Testis (tissue), 3 donors: ENCODE measurements around the gene POLR3E. TPM values are rescaled to one million over a fixed set of nuclear protein-coding genes. Genes with fewer than 3 reads are reported as not detected.

Experiments used
- DNase-seq: peaks from one replicate; pipeline ENCODE4 v3.0.0-alpha.2; 2019
- H3K27ac ChIP-seq, 2 donors: fragments of 200-600 bp; sonication (generic); one replicate each; pipeline ENCODE4 v1.5.1; 2019
- H3K27me3 ChIP-seq: fragments of 200-600 bp; sonication (generic); one replicate; pipeline ENCODE4 v1.5.1; 2019
- H3K36me3 ChIP-seq: fragments of 200-600 bp; sonication (generic); one replicate; pipeline ENCODE4 v1.5.1; 2017; ENCODE audit warnings: low read depth; ENCODE audit errors: missing control alignments
- H3K4me1 ChIP-seq: fragments of 200-600 bp; sonication (generic); one replicate; pipeline ENCODE4 v1.5.1; 2019
- H3K4me3 ChIP-seq, 2 donors: fragments of 200-600 bp; sonication (generic); one replicate each; pipeline ENCODE4 v1.5.1; 2017 to 2019
- H3K9me3 ChIP-seq: fragments of 200-600 bp; sonication (generic); one replicate; pipeline ENCODE4 v1.5.1; 2017
- POLR2A ChIP-seq: fragments of 450-650 bp; IDR thresholded peaks from one replicate; pipeline ENCODE4 v1.6.1; 2017; ENCODE audit warnings: antibody characterized with exemption, mild to moderate bottlenecking, moderate library complexity
- WGBS, 2 donors: methylation state at CpG; one replicate each; pipeline ENCODE4 v1.1.5; 2018; 5-methylcytosine and 5-hydroxymethylcytosine counted together
- intact Hi-C: fragments of 100-400 bp; cut with DNase I; formaldehyde crosslinking; loops from one replicate; pipeline ENCODE4 v1.15.1; 2023; ENCODE audit warnings: low total_unique reads
- polyA plus RNA-seq: library from polyadenylated mRNA; stranded (reverse); fragments of 350-450 nt; fragmentation: Illumina TruSeq; extraction: RNeasy Lipid Tissue Mini Kit (QIAGEN cat#74804); gene quantifications from one replicate; pipeline ENCODE4 v1.2.3, GENCODE V29; 2014; ENCODE audit warnings: low read depth, low replicate concordance; ENCODE audit not compliant: insufficient read depth
- total RNA-seq, 2 donors: library from RNA; depleted of rRNA; stranded (reverse); fragments of >200 nt; gene quantifications; one replicate each; pipeline ENCODE4 v1.2.3, GENCODE V29; 2016
- TF ChIP-seq, protein P1 (sequence below), 3 experiments: fragments of 450-650 bp in 2 of 3; fragments of 200-600 bp in 1 of 3; sonication (generic) in 1 of 3; IDR thresholded peaks; one replicate each; pipeline ENCODE4 v1.5.1; 2016 to 2019; ENCODE audit warnings: antibody characterized with exemption in 3 of 3, mild to moderate bottlenecking in 2 of 3, moderate library complexity in 1 of 3

The POLR3E gene
- total and polyA plus RNA-seq, 3 donors from 2014 or later, result 59.4 to 76.2 (median 61.7) TPM

DNA sequence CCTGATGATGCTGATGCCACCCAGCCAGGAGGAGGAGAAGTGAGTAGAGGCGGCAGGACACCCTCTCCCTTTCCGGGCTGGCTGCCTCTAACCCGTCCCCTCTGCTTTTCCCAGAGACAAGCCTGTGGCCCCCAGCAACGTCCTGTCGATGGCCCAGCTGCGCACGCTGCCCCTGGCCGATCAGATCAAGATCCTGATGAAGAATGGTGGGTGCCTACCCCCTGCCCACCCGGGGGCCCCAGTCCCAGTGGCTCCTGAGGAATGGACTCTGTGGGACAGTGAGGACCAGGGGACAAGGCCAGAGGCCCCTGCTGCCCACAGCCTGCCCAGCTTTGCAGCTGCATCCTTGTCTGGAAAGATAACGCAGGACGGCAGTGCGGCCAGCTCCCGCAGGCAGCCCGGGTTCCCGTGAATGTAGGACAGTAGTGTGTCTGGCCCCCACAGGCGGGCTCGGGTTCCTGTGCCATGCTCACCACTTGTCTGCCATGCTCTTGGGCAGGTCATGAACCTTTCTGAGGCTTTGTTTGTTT is 19.9 kb downstream of the POLR3E start:
- TF ChIP-seq POLR2A, result no peak
- TF ChIP-seq, protein P1, sequence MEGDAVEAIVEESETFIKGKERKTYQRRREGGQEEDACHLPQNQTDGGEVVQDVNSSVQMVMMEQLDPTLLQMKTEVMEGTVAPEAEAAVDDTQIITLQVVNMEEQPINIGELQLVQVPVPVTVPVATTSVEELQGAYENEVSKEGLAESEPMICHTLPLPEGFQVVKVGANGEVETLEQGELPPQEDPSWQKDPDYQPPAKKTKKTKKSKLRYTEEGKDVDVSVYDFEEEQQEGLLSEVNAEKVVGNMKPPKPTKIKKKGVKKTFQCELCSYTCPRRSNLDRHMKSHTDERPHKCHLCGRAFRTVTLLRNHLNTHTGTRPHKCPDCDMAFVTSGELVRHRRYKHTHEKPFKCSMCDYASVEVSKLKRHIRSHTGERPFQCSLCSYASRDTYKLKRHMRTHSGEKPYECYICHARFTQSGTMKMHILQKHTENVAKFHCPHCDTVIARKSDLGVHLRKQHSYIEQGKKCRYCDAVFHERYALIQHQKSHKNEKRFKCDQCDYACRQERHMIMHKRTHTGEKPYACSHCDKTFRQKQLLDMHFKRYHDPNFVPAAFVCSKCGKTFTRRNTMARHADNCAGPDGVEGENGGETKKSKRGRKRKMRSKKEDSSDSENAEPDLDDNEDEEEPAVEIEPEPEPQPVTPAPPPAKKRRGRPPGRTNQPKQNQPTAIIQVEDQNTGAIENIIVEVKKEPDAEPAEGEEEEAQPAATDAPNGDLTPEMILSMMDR (IDR thresholded peaks at IDR 0.05), result no peak
- no peaks in the 10 kb centered on the region for H3K4me1 ChIP-seq
- H3K4me3 ChIP-seq, result no peak overlapping the region
- no peaks in the 10 kb centered on the region for H3K36me3 ChIP-seq
- WGBS, 2 donors, result 80 to 87% methylated on average over 8 to 17 of the region's 17 CpGs
- no peaks in the 10 kb centered on the region for H3K27me3 ChIP-seq
- no peak overlapping the region for H3K27ac ChIP-seq
- H3K9me3 ChIP-seq, result no peaks in the 10 kb centered on the region
- intact Hi-C loops, result no loop called here
- DNase-seq, result peak; percentile 13

DNA sequence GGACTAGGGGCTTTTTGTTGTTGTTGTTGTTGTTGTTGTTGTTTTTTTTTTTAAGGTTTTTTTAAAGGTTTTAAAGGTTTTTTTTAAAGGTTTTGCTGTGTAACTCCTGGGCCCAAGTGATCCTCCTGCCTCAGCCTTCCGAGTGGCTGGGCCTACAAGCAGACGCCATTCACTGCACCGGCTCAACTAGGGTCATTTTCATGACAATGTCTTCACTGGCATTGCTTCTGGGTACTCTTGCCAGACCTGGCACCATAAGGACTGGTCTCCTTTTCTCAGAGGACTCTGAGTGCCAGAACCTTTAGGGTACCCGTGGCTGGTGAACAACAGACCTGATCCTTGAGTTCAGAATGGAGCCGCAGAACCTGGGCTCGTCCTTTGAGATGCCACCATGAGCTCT is 20.4 kb downstream of the POLR3E start:
- Histone ChIP-seq H3K36me3 (no peaks in the 10 kb centered on the region), H3K27ac (no peak overlapping the region), H3K4me1 (no peaks in the 10 kb centered on the region), H3K4me3 (no peak overlapping the region), H3K9me3 (no peaks in the 10 kb centered on the region), H3K27me3 (no peaks in the 10 kb centered on the region)
- no peak for DNase-seq
- no peak for TF ChIP-seq POLR2A
- TF ChIP-seq, protein P1 (IDR thresholded peaks at IDR 0.05), result no peak
- WGBS, 2 donors, result 91 to 98% methylated on average over 6 of the region's 6 CpGs
- intact Hi-C loops, result no loop called here

DNA sequence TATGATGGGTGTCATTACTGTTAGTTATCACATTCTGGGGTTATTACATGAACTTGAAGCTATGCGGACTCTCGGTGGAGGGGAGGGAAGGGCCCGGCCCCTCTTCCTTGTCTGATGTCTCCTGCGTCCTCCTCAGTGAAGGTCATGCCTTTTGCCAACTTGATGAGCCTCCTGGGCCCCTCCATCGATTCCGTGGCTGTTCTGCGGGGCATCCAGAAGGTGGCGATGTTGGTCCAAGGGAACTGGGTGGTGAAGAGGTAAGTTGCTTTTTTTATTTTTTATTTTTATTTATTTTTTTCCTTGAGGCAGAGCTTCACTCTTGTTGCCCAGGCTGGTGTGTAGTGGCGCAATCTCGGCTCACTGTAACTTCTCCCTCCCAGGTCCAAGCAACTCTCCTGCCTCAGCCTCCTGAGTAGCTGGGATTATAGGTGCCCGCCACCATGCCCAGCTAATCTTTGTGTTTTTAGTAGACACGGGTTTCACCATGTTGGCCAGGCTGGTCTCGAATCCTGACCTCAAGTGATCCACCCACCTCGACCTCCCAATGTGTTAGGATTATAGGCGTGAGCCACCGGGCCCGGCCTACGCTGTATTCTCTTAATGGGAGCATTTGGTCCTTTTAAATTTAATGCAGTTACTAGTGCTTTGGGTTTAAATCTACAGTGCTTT is 21.6 kb downstream of the POLR3E start:
- no peaks in the 10 kb centered on the region for H3K4me1 ChIP-seq
- TF ChIP-seq, protein P1 (IDR thresholded peaks at IDR 0.05), result peak in 2 of 3 experiments; percentile 21 to 50
- TF ChIP-seq POLR2A, result no peak
- intact Hi-C loops, result no loop called here
- peak; percentile 40 for DNase-seq
- H3K9me3 ChIP-seq, result no peaks in the 10 kb centered on the region
- H3K36me3 ChIP-seq, result no peaks in the 10 kb centered on the region
- no peak overlapping the region for H3K4me3 ChIP-seq
- no peaks in the 10 kb centered on the region for H3K27me3 ChIP-seq
- WGBS, 2 donors, result 83 to 92% methylated on average over 17 to 18 of the region's 18 CpGs
- no peak overlapping the region for H3K27ac ChIP-seq

DNA sequence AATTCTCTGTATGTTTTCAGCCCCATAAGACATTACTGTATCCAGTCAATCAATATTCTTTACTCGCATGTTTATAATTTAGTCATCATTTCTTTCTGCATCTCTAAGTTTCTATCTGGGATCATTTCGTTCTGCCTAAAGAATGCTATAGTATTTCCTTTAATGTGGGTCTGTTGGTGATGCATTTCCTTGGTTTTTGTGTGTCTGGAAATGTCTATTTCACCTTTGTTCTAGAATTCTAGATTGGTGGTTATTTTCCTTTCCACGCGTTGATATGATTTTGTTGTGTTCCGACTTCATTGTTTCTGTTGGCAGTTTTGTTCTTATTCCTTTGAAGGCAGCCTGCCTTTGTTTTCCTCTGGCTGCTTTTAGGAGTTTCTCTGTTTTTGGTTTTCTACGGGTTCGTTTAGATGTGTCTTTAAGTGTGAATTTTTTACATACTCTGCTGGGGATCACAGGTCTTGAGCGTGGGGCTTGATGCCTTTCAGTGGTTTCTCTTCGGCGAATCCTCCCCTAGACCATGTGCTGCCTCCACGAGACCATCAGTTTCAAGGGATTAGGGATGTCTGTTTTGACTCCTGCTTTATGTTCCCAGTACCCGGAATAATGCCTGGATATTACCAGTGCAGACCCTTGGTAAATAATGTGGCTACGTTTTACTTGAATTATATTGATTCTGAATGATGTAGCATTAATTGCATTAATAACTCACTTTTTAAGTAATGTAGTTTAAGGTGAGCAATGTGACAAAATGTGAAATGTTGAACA is 23.5 kb downstream of the POLR3E start:
- no peaks in the 10 kb centered on the region for H3K36me3 ChIP-seq
- no peak for DNase-seq
- no peaks in the 10 kb centered on the region for H3K4me1 ChIP-seq
- H3K27me3 ChIP-seq, result no peaks in the 10 kb centered on the region
- WGBS, 2 donors, result 69 to 77% methylated on average over 13 of the region's 13 CpGs
- H3K27ac ChIP-seq, result no peak overlapping the region
- no peaks in the 10 kb centered on the region for H3K9me3 ChIP-seq
- no peak for TF ChIP-seq POLR2A
- TF ChIP-seq, protein P1 (IDR thresholded peaks at IDR 0.05), result no peak
- intact Hi-C loops, result no loop called here
- no peak overlapping the region for H3K4me3 ChIP-seq
